GM18517 (cell line): ENCODE measurements around the gene RPRM.
"Not testable (repeated sequence)": the region's sequence is repeated elsewhere in the genome, so short reads cannot be mapped to it uniquely, and the experiment has no call there.

Source experiments
- ATAC-seq: cut with Tn5 transposase; IDR thresholded peaks from one replicate; pipeline ENCODE4 v1.9.1; 2021; ENCODE audit warnings: mild to moderate bottlenecking, moderate library complexity; ENCODE audit not compliant: unreplicated experiment

RPRM gene

GRCh38 chr2:153478289-153479261 is at the start of gene RPRM:
TSS of gene RPRM (minus strand) at chr2:153478762. CDS start at chr2:153478565, 197 bp downstream.
- peak; percentile 75 for ATAC-seq

GRCh38 chr2:153519257-153519875 is 40.8 kb upstream of the RPRM start:
- no peak for ATAC-seq

- ATAC-seq: no peak
Measured at GRCh38 chr2:153512331-153512730, 33.8 kb upstream of the RPRM start.

DNA sequence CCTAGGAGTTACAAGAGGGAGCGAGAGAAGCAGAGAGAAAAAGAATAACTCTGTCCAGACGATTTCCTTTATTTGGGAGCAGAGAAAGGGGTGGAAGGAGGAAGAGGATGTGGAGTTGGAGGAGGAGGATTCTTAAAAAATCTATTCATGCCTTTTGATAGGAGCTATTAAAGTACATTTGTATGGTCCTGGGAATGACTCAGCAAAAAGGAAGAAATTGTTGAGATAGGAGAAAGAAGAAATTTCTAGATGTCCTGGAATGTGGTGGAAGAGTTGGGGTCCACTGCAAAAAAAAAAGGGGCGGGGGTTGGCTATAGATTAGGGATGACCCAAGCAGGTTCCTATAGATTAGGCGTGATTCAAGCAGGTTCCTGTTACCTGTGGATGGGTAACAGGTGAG is 32.4 kb upstream of the RPRM start:
- no peak for ATAC-seq

DNA sequence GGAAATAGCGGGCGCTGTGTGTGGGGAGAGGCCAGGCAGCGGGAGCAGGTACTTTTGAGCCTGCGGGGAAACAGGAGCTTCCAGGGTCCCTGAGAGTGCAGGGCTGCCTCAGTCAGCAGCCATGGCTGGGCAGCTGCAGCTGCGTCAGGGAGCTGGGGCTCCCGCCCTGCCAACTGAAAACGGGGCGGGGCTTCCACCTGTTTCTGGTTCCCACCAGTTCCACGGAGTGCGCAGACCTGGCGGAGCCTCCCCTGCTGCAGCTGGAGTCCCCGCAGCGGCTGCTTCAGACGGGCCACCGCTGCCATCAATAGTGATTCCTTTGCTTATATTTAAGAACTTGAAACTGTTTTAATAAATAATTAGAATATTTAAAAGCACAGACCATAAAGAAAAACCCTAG is 30.6 kb upstream of the RPRM start:
- ATAC-seq: no peak

DNA sequence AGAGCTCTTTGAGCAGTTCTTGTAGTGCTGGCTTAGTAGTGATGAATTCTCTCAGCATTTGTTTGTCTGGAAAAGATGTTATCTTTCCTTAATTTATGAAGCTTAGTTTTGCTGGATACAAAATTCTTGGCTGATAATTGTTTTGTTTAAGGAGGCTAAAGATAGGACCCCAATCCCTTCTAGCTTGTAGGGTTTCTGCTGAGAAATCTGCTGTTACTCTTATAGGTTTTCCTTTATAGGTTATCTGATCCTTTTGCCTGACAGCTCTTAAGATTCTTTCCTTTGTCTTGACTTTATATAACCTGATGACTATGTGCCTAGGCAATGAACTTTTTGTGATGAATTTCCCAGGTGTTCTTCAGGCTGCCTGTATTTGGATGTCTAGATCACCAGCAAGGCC is 27.9 kb upstream of the RPRM start:
- ATAC-seq: not testable (repeated sequence)

DNA sequence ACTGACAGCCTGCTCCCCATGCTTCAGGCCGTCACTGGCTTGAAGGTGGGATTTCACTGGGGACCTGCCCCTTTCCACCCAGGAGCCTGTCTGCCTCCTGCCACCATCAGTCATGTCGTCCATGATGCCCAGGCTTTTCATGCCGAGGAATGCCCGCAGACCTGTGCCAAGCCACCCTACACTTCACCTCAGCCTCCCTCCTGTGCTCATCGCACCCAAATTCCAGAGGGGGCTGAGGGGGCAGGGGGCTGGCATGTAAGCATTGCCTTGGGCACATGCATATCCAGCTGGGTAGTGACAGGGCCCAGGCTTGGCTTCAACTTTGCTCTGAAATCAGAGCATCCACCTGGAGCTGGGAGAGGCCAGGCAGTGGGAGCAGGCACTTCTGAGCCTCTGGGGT is 20.9 kb upstream of the RPRM start:
- ATAC-seq: no peak

DNA sequence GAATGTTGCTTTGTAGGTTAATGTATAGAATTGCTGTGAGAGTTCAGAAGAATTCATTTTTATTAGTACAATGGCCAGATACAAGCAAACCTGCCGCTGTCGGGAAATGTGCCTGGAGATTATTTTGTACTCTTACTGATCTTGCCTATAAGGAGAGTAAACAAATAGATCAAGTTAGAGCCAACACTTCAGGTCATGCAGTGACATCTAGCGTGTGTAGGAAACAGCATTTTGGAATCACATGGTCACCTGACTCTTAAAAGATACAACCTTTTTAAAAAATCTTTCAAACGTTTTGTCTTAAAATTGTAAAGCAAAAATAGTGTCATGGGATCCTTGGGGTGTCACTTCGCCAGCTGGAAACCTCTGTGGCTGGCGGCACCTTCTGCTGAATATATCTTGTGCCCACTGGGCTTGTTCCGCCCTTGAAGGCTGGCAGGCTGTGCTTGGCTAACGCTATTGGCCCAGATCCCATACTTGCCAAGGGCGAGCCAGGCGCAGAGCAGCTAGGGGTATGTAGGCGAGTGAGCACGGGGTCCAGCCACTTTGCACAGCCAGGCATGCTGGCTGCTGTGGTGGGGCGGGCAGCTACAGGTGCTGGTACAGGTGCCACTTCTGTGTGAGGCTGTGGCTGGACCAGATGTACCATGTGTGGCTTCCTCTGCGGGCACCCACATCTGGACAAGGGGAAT is 19.5 kb upstream of the RPRM start:
- ATAC-seq: no peak

GRCh38 chr2:153495725-153496124 is 17.2 kb upstream of the RPRM start:
- no peak for ATAC-seq

DNA sequence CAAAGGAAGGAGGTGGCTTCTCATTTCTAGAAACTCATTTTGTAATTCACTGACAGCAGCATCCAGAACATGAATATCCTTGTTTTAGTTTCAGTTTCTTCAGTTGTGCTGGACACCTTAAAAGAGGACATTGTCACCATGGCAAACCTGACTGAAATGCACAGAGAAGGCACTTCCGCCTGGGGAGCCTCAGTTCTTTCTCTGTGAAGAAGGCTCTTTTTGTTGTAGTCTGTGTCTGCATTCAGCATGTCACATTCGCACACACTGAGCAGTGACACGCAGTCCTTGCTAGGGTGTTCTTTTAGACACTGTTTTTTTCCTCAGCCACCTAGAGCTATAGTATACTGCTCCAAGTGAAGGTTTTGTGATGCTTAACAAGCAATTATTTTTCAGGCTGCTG is 9.5 kb upstream of the RPRM start:
- ATAC-seq: no peak

DNA sequence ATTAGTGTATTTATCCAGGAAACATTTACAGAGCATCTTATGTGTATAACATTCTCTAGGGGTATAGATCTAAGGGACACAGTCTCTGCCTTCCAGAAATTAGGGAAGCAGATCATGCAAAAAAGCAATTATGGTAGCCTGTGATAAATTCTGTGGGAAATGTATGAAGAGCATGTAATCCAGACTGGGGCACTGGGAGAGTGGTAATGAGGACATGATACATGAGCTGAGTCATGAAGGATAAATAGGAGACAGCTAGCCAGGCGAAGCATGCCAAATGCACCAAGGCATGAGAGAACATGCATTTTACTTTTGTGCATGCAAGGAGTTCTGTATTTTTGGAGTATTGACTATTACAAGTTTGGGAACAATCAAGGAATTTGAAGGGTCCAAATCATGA is 8.9 kb upstream of the RPRM start:
- ATAC-seq: no peak

- no peak for ATAC-seq
Measured at GRCh38 chr2:153479573-153479972, 1.0 kb upstream of the RPRM start.

GRCh38 chr2:153477636-153478288 is 800 bp downstream of the RPRM start:
- ATAC-seq: no peak

DNA sequence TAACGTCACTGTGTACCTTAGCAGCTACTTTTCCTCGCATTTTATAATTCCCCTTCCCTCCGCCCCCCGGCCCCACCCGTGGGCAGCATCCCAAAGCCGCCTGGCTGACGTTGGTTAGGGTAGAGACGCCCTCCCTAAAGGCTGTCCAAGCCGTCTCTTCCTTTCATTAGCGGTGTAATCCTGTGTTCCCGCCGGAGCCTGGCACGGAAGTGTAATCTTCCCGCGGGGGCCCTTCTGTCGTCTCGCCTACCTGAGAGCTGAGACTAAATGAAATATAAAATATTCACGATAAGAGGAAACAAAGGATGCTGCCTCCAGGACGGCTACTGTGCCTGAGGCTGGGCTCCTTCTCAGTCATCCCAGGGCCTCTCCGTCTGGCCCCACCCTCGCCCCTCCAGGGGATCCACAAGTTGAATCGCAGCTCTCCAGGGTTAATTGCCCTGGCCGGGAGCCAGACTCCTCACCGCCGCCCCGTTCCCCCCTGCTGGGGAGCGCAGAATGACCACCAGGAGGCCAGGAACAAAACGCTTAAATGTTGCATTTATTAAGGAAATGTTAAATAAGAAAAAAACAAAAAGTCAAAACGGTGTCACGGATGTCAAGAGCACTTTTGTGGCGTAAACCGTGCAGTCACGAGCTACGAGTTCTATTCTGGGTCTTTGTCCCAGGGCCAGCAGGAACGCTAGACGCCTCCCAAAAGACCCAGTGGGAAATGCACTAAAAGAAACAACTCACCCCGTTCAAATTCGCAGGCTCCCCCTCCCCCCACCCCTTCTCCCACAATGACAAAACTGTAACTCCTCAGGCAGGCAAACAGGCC is 1.5 kb downstream of the RPRM start:
- ATAC-seq: no peak

DNA sequence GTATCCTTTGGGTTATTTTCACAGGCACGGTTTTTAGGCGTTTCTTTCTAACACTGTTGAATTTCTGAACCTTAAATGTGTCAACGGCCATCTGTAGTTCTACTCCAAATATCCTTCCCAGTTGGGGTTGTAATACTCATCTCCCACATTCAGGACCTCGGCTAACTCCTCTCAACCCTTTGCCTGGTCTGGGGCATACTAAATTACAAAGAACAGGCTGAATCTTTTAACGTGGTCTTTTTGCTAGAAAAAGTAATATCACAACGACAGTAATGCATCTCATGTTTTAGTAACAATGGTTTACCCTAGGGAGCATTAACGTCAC is 2.1 kb downstream of the RPRM start:
- no peak for ATAC-seq

GRCh38 chr2:153474876-153475435 is 3.6 kb downstream of the RPRM start:
- no peak for ATAC-seq

DNA sequence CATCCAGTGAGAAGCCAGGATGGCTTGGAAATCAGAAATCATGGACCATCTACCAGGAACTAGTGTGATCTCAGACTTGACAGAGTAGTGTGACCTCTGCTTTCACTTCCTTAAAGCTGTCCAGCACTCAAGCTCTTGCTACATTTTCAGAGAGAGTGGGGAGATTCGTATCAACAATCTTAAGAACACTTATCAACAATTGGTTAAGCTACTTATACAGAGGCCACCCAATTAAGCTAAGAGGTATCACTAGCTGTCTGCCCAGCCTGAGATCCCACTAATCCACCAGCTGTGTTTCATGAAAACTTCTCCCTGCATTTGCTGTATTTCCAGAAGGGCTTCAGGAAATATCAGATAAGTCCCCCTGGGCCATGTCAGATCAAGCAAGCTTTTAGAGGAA is 4.2 kb downstream of the RPRM start:
- no peak for ATAC-seq

DNA sequence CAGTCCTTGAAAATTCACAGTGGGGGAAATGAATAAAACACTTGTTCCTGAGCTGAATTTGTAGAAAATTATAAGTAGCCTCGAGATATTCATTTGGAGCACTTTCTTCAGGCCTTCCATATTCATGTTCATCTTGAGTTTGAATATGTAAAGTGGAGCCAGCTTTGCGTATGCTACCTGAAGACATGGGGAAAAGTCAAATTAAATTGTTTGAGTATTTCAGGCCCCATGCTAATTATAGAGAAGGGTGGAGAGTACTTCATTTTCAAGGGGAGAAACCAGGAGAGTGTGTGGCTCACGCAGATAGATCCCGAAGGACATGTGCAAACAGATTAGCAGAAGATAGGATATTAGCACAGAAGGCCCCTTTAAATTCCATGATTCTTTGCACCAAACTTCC is 7.7 kb downstream of the RPRM start:
- no peak for ATAC-seq

- no peak for ATAC-seq
Measured at GRCh38 chr2:153464395-153464794, 14.2 kb downstream of the RPRM start.

GRCh38 chr2:153462338-153462859 is 16.2 kb downstream of the RPRM start:
- no peak for ATAC-seq
